Parathyroid adenoma (tissue), 2 donors: ENCODE data around the gene LHFPL6.
A peak's percentile ranks its signal among the peaks of the same experiment; 100 is the strongest.

Source experiments
- H2AFZ ChIP-seq: fragments of 300-600 bp; sonication (generic); one replicate; pipeline ENCODE4 v1.7.0; 2017; ENCODE audit warnings: antibody characterized with exemption, mild to moderate bottlenecking
- H3K27ac ChIP-seq: fragments of 300-600 bp; sonication (generic); one replicate; pipeline ENCODE4 v1.7.0; 2017
- H3K27me3 ChIP-seq: fragments of 300-600 bp; sonication (generic); one replicate; pipeline ENCODE4 v1.7.0; 2017; ENCODE audit warnings: low read length; ENCODE audit not compliant: control insufficient read depth, insufficient read depth
- H3K36me3 ChIP-seq: fragments of 300-600 bp; sonication (generic); one replicate; pipeline ENCODE4 v1.7.0; 2017; ENCODE audit warnings: low read length; ENCODE audit not compliant: control insufficient read depth, insufficient read depth
- H3K4me1 ChIP-seq: fragments of 300-600 bp; sonication (generic); one replicate; pipeline ENCODE4 v1.7.0; 2017; ENCODE audit warnings: control low read depth
- H3K4me2 ChIP-seq: fragments of 300-600 bp; sonication (generic); one replicate; pipeline ENCODE4 v1.7.0; 2017; ENCODE audit warnings: low read length
- H3K4me3 ChIP-seq: fragments of 300-600 bp; sonication (generic); one replicate; pipeline ENCODE4 v1.7.0; 2017; ENCODE audit warnings: low read depth, low read length
- H3K79me2 ChIP-seq: fragments of 300-600 bp; sonication (generic); one replicate; pipeline ENCODE4 v1.7.0; 2017; ENCODE audit warnings: control low read depth
- H3K9ac ChIP-seq: fragments of 300-600 bp; sonication (generic); one replicate; pipeline ENCODE4 v1.7.0; 2017; ENCODE audit warnings: mild to moderate bottlenecking
- H3K9me3 ChIP-seq: fragments of 300-600 bp; sonication (generic); one replicate; pipeline ENCODE4 v1.7.0; 2017; ENCODE audit warnings: low read length; ENCODE audit not compliant: control insufficient read depth
- TF ChIP-seq, protein P1 (sequence below): fragments of 300-600 bp; sonication (generic); IDR thresholded peaks from one replicate; pipeline ENCODE4 v1.7.0; 2017; ENCODE audit warnings: antibody characterized with exemption, mild to moderate bottlenecking
- donor health status: primary hyperparathyroidism.

The LHFPL6 gene

DNA sequence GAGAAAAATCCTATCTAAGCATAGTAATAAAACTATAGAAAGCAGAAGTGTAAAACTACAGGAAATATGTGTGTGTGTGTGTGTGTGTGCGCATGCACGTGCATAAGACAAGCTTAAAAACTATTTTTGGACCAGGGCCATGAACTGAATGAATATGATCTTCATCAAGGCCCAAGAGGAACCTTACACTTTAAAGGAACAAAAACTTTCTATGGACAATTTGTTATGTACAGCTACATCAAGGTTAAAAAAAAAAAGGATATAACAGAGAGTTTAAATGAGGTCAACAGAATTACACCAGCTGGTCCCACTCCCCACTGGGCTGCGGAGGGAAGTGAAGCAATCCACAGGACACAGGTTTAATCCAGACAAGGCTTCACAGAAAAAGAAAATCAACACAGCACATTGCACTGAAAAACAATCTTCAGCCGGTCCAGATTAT, 151.1 kb downstream of the LHFPL6 start:
- no peaks in the 10 kb centered on the region for H3K27me3 ChIP-seq
- TF ChIP-seq, protein P1, sequence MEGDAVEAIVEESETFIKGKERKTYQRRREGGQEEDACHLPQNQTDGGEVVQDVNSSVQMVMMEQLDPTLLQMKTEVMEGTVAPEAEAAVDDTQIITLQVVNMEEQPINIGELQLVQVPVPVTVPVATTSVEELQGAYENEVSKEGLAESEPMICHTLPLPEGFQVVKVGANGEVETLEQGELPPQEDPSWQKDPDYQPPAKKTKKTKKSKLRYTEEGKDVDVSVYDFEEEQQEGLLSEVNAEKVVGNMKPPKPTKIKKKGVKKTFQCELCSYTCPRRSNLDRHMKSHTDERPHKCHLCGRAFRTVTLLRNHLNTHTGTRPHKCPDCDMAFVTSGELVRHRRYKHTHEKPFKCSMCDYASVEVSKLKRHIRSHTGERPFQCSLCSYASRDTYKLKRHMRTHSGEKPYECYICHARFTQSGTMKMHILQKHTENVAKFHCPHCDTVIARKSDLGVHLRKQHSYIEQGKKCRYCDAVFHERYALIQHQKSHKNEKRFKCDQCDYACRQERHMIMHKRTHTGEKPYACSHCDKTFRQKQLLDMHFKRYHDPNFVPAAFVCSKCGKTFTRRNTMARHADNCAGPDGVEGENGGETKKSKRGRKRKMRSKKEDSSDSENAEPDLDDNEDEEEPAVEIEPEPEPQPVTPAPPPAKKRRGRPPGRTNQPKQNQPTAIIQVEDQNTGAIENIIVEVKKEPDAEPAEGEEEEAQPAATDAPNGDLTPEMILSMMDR, result no peak
- H3K79me2 ChIP-seq, result no peaks in the 10 kb centered on the region
- no peaks in the 10 kb centered on the region for H3K9me3 ChIP-seq
- H3K4me1 ChIP-seq, result no peaks in the 10 kb centered on the region
- no peak overlapping the region for H3K4me2 ChIP-seq
- no peak overlapping the region for H3K9ac ChIP-seq
- no peaks in the 10 kb centered on the region for H3K36me3 ChIP-seq
- H2AFZ ChIP-seq, result no peak overlapping the region
- peak overlapping the region; percentile 6 for H3K27ac ChIP-seq
- H3K4me3 ChIP-seq, result no peak overlapping the region

DNA sequence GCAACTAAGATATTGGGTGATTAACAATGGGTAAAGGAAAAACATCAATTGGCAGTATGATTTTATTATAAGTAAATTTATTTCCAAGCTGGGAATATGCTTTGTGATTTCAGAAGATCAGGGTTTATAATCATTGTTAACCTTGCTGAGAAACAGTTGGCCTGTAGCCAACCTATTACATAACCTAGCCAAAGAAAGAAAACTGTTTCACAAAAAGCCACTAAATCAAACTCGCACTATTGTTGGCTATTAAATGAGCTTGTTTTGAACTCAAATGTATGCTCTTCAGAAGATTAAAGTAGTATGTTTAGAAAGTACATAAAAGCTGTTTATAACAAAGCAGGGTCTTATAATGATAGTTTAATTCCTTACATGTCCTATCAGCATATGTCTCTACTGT, 151.7 kb downstream of the LHFPL6 start:
- Histone ChIP-seq H3K9ac (no peak overlapping the region), H3K36me3 (no peaks in the 10 kb centered on the region), H3K4me1 (no peaks in the 10 kb centered on the region), H3K79me2 (no peaks in the 10 kb centered on the region), H2AFZ (no peak overlapping the region), H3K9me3 (no peaks in the 10 kb centered on the region), H3K4me3 (no peak overlapping the region), H3K4me2 (no peak overlapping the region), H3K27me3 (no peaks in the 10 kb centered on the region), H3K27ac (peak overlapping the region; percentile 6)
- TF ChIP-seq, protein P1, result no peak

- Histone ChIP-seq H2AFZ (no peak overlapping the region), H3K4me3 (no peak overlapping the region), H3K9ac (no peak overlapping the region), H3K27me3 (no peaks in the 10 kb centered on the region), H3K27ac (no peak overlapping the region), H3K9me3 (no peaks in the 10 kb centered on the region), H3K79me2 (no peaks in the 10 kb centered on the region), H3K36me3 (no peaks in the 10 kb centered on the region), H3K4me2 (no peak overlapping the region), H3K4me1 (no peaks in the 10 kb centered on the region)
- TF ChIP-seq, protein P1, result no peak
Measured at GRCh38 chr13:39450176-39450575, 152.8 kb downstream of the LHFPL6 start.

GRCh38 chr13:39448834-39449233, 154.2 kb downstream of the LHFPL6 start:
- no peak overlapping the region for H3K4me3 ChIP-seq
- H3K36me3 ChIP-seq, result no peaks in the 10 kb centered on the region
- no peak overlapping the region for H3K27ac ChIP-seq
- H3K27me3 ChIP-seq, result no peaks in the 10 kb centered on the region
- TF ChIP-seq, protein P1, result no peak
- H3K4me2 ChIP-seq, result no peak overlapping the region
- H3K79me2 ChIP-seq, result no peaks in the 10 kb centered on the region
- H2AFZ ChIP-seq, result no peak overlapping the region
- H3K4me1 ChIP-seq, result no peaks in the 10 kb centered on the region
- H3K9ac ChIP-seq, result no peak overlapping the region
- no peaks in the 10 kb centered on the region for H3K9me3 ChIP-seq

DNA sequence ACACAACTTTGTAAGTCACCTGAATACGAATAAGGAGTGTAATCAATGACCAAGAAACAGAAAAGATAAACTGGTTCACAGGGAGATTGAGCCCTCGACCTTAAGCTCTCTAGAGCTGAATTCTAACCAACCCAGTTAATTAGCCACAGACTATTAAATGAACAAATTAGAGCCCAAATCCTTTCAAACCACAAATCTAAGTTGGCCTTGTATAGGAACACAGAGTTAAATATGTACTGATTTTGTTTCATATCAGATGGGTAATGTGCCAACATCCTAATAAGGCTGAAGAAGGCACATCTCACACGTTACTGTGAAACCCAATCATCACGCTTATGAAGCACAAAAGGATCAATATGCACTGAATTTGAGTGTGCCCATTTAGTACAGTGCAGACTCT, 156.1 kb downstream of the LHFPL6 start:
- H3K27ac ChIP-seq, result no peak overlapping the region
- H3K4me2 ChIP-seq, result no peak overlapping the region
- no peak overlapping the region for H3K9ac ChIP-seq
- H3K9me3 ChIP-seq, result no peaks in the 10 kb centered on the region
- TF ChIP-seq, protein P1, result no peak
- no peak overlapping the region for H2AFZ ChIP-seq
- H3K4me3 ChIP-seq, result no peak overlapping the region
- no peaks in the 10 kb centered on the region for H3K4me1 ChIP-seq
- H3K27me3 ChIP-seq, result no peaks in the 10 kb centered on the region
- H3K79me2 ChIP-seq, result no peaks in the 10 kb centered on the region
- no peaks in the 10 kb centered on the region for H3K36me3 ChIP-seq
